Heart right ventricle (tissue), 16 donors: ENCODE results near the gene CEP128. TPM values are rescaled to one million over a fixed set of nuclear protein-coding genes. Genes with fewer than 3 reads are reported as not detected.

ENCODE experiments used
- ATAC-seq, 8 donors: fragments of 200-7000 bp; cut with Tn5 transposase; one replicate each; pipeline ENCODE4 v1.9.1; 2020; ENCODE audit warnings: mild to moderate bottlenecking in 8 of 8, moderate library complexity in 8 of 8, moderate number of reproducible peaks in 1 of 8
- DNase-seq, 2 donors: peaks; one replicate each; pipeline ENCODE4 v3.0.0-alpha.2; 2020
- H3K27ac ChIP-seq, 10 donors: fragments of 200-600 bp; sonication (generic) in 2 of 10; one replicate each; pipeline versions ENCODE4 v1.5.0 to v1.8.0; 2020 to 2022; ENCODE audit warnings: mild to moderate bottlenecking in 3 of 10
- H3K27me3 ChIP-seq, 7 donors: fragments of 200-600 bp; one replicate each; pipeline ENCODE4 v1.8.0; 2021 to 2022; ENCODE audit warnings: mild to moderate bottlenecking in 2 of 7
- H3K36me3 ChIP-seq, 9 donors: fragments of 200-600 bp; sonication (generic) in 1 of 9; one replicate each; pipeline versions ENCODE4 v1.5.0 to v1.8.0; 2020 to 2022; ENCODE audit warnings: mild to moderate bottlenecking in 2 of 9
- H3K4me1 ChIP-seq, 9 donors: fragments of 200-600 bp; sonication (generic) in 1 of 9; one replicate each; pipeline versions ENCODE4 v1.5.0 to v1.8.0; 2020 to 2022; ENCODE audit warnings: mild to moderate bottlenecking in 4 of 9
- H3K4me3 ChIP-seq, 10 donors: fragments of 200-600 bp; sonication (generic) in 2 of 10; one replicate each; pipeline versions ENCODE4 v1.5.0 to v1.8.0; 2020 to 2022; ENCODE audit warnings: mild to moderate bottlenecking in 7 of 10, moderate library complexity in 2 of 10
- H3K9me3 ChIP-seq, 11 donors: fragments of 200-600 bp in 10 of 11; sonication (generic) in 2 of 11; one replicate each; pipeline versions ENCODE4 v1.5.0 to v1.8.0; 2013 to 2022; ENCODE audit warnings: mild to moderate bottlenecking in 2 of 11, control low read depth in 1 of 11, moderate library complexity in 1 of 11
- CTCF ChIP-seq, 9 donors: fragments of 200-600 bp; sonication (generic) in 2 of 9; IDR thresholded peaks; one replicate each; pipeline versions ENCODE4 v1.5.0 to v1.8.0; 2021 to 2022; ENCODE audit warnings: antibody characterized with exemption in 9 of 9, mild to moderate bottlenecking in 5 of 9, moderate library complexity in 1 of 9
- WGBS, 2 donors: extraction: QIAGEN DNeasy Blood & Tissue Kit; methylation state at CpG; one replicate each; pipeline ENCODE4 v1.1.7; 2013; ENCODE audit warnings: inconsistent platforms in 1 of 2; 5-methylcytosine and 5-hydroxymethylcytosine counted together
- intact Hi-C, 10 donors: fragments of 100-400 bp; cut with DNase I; formaldehyde crosslinking; loops; one replicate each; pipeline versions ENCODE4 v1.11.1 to v1.14.2; 2022
- polyA plus RNA-seq, 2 donors: library from polyadenylated mRNA; stranded (reverse); fragments of 200-250 nt; gene quantifications; one replicate each; pipeline ENCODE4 v1.2.3, GENCODE V29; 2013
- total RNA-seq, 10 donors: library from RNA; stranded (reverse); fragmentation: NEBNext Ultra II Directional in 3 of 10; extraction: Animal tissue kit (Norgen Biotek cat#: 25700) in 3 of 10; gene quantifications; one replicate each; pipeline versions ENCODE4 v1.2.1 to v1.2.4, GENCODE V29; 2021 to 2023
- donor health status: Arrhythmogenic right ventricular cardiomyopathy.
- donor health status: ischemic (EF 13 %, LVEDD 7.1; RV severe dilation, severe dysfunction).
- donor health status: healthy with polysubstance abuse.
- donor health status: DM: no; HTN: yes; CAD: no.
- donor health status: DM: no; HTN: no; CAD: no.
- donor health status: ischemic (EF 25% LVEDD 6.9; RV normal size, moderate dysfunction).
- donor health status: ischemic (EF 25% LVEDD 5.7; RV mildly dilated, moderate dysfunction).
- donor health status: healthy.
- donor health status: DM: yes; HTN: yes; CAD: no.
- donor health status: Ischemic cardiomyopathy.
- donor health status: ischemic (EF 35%, LVEDD 5.7; RV mildly dilated, moderate dysfunction).
- donor health status: nonischemic (EF 11% LVEDD 7.7; RV severe dilation, severe dysfunction).
- donor health status: DM: yes; HTN: yes; CAD: no.
- donor health status: PGD.
- donor health status: ischemic (EF 29% LVEDD 5.4; RV normal size, mild dysfunction).
- donor health status: nonischemic (EF 23%, LVEDD 6.1; RV moderate dilation, normal function).

The CEP128 gene
- total and polyA plus RNA-seq, 12 donors: 0.93 to 4.9 (median 3.3) TPM

- H3K4me1 ChIP-seq: peaks cover 0 to 28% (median 9%) of the 10 kb centered on the region in 9 donors
- no peak for TF ChIP-seq CTCF (IDR thresholded peaks at IDR 0.05)
- WGBS, 2 donors: 73 to 87% methylated on average over 2 of the region's 2 CpGs
- H3K9me3 ChIP-seq: no peaks in the 10 kb centered on the region
- intact Hi-C loops: loop anchor here in 4 of 10 donors (10.0 kb wide), 3 partner anchors 207 to 497 kb away; no protein-coding TSS in a partner anchor
- peaks cover 0 to 25% (median 15%) of the 10 kb centered on the region in 7 donors for H3K27me3 ChIP-seq
- ATAC-seq (no peak), DNase-seq (no peak)
- no peak overlapping the region for H3K27ac ChIP-seq
- H3K4me3 ChIP-seq: no peak overlapping the region
- H3K36me3 ChIP-seq: no peaks in the 10 kb centered on the region
Observed at GRCh38 chr14:80958226-80958625, 16.7 kb upstream of the CEP128 start.

GRCh38 chr14:80957613-80958012, 16.1 kb upstream of the CEP128 start:
- intact Hi-C loops: loop anchor here in 4 of 10 donors (2.0 to 10.0 kb wide), 4 partner anchors 29 to 497 kb away; no protein-coding TSS in a partner anchor
- Histone ChIP-seq H3K27me3 (peaks cover 0 to 25% (median 15%) of the 10 kb centered on the region in 7 donors), H3K9me3 (no peaks in the 10 kb centered on the region), H3K4me1 (peaks cover 0 to 28% (median 9%) of the 10 kb centered on the region in 9 donors), H3K36me3 (no peaks in the 10 kb centered on the region), H3K4me3 (no peak overlapping the region), H3K27ac (no peak overlapping the region)
- TF ChIP-seq CTCF (IDR thresholded peaks at IDR 0.05): no peak
- DNase-seq (no peak), ATAC-seq (no peak)
- 76 to 77% methylated on average over 2 of the region's 2 CpGs for WGBS, 2 donors

GRCh38 chr14:80956922-80957321, 15.4 kb upstream of the CEP128 start:
- H3K9me3 ChIP-seq: no peaks in the 10 kb centered on the region
- peaks cover 0 to 28% (median 9%) of the 10 kb centered on the region in 9 donors for H3K4me1 ChIP-seq
- intact Hi-C loops: loop anchor here in 4 of 10 donors (2.0 to 10.0 kb wide), 4 partner anchors 30 to 498 kb away; no protein-coding TSS in a partner anchor
- no peak overlapping the region for H3K27ac ChIP-seq
- WGBS, 2 donors: 77 to 80% methylated on average over 1 of the region's 1 CpG
- TF ChIP-seq CTCF (IDR thresholded peaks at IDR 0.05): no peak
- ATAC-seq: no peak
- no peaks in the 10 kb centered on the region for H3K36me3 ChIP-seq
- H3K4me3 ChIP-seq: no peak overlapping the region
- peak in 1 of 2 donors; percentile 8 for DNase-seq
- H3K27me3 ChIP-seq: peaks cover 0 to 25% (median 15%) of the 10 kb centered on the region in 7 donors

GRCh38 chr14:80956102-80956501, 14.6 kb upstream of the CEP128 start:
- H3K4me1 ChIP-seq: peaks cover 0 to 28% (median 9%) of the 10 kb centered on the region in 9 donors
- TF ChIP-seq CTCF (IDR thresholded peaks at IDR 0.05): no peak
- ATAC-seq (no peak), DNase-seq (no peak)
- no peaks in the 10 kb centered on the region for H3K36me3 ChIP-seq
- no peak overlapping the region for H3K4me3 ChIP-seq
- no peaks in the 10 kb centered on the region for H3K9me3 ChIP-seq
- WGBS, 2 donors: 71 to 76% methylated on average over 2 of the region's 2 CpGs
- H3K27me3 ChIP-seq: peaks cover 0 to 25% (median 15%) of the 10 kb centered on the region in 7 donors
- no peak overlapping the region for H3K27ac ChIP-seq
- intact Hi-C loops: loop anchor here in 4 of 10 donors (2.0 to 10.0 kb wide), 4 partner anchors 31 to 499 kb away; no protein-coding TSS in a partner anchor
